GM13976 (cell line): Measurements from ENCODE around the gene KIAA0586.

Experiments
- DNase-seq: peaks from one replicate; pipeline ENCODE4 v3.0.0; 2012; ENCODE audit warnings: low spot score
- CTCF ChIP-seq: IDR thresholded peaks from 2 replicates; pipeline ENCODE4 v1.5.1; 2012; ENCODE audit warnings: borderline replicate concordance, mild to moderate bottlenecking; ENCODE audit not compliant: insufficient read depth; ENCODE audit errors: extremely low read depth, missing control alignments, control extremely low read depth
- in situ Hi-C: fragments of 300-500 bp; cut with MboI; formaldehyde crosslinking; loops from one replicate; pipeline ENCODE4 v1.12.0; 2022; ENCODE audit warnings: low sequenced_read_pairs, mixed read lengths, inconsistent platforms; ENCODE audit not compliant: unreplicated experiment

Gene KIAA0586

GRCh38 chr14:58427281-58428117, at the start of gene KIAA0586, which contains the start of gene TIMM9:
Gene KIAA0586, plus strand, starts transcription at chr14:58427719. Its CDS starts 546 bp downstream, at chr14:58428265.
Gene TIMM9, minus strand, starts transcription at chr14:58427531. Its CDS starts 15,586 bp downstream, at chr14:58411945.
- in situ Hi-C loops: no loop called here
- peak; percentile 90 for DNase-seq

GRCh38 chr14:58390830-58391229, 36.7 kb upstream of the KIAA0586 start:
- no peak for TF ChIP-seq CTCF
- in situ Hi-C loops: no loop called here

More at GRCh38 chr14:58427281-58428117, at the start of gene KIAA0586, which contains the start of gene TIMM9:
- TF ChIP-seq CTCF: no peak

GRCh38 chr14:58395562-58395811, 32.0 kb upstream of the KIAA0586 start:
- in situ Hi-C loops: no loop called here
- no peak for DNase-seq
- no peak for TF ChIP-seq CTCF

More at GRCh38 chr14:58390830-58391229, 36.7 kb upstream of the KIAA0586 start:
- DNase-seq: no peak

GRCh38 chr14:58395812-58396788, 31.4 kb upstream of the KIAA0586 start, which contains the start of gene TOMM20L:
Gene TOMM20L, plus strand, starts transcription at chr14:58395930. Its CDS starts 28 bp downstream, at chr14:58395958.
- peak; percentile 87 for TF ChIP-seq CTCF
- DNase-seq: peak; percentile 92
- in situ Hi-C loops: no loop called here

- no peak for DNase-seq
- TF ChIP-seq CTCF: no peak
- in situ Hi-C loops: no loop called here
Measured at GRCh38 chr14:58397156-58397555, 30.4 kb upstream of the KIAA0586 start.

GRCh38 chr14:58398495-58398894, 29.0 kb upstream of the KIAA0586 start:
- in situ Hi-C loops: no loop called here
- no peak for TF ChIP-seq CTCF

More at GRCh38 chr14:58398495-58398894, 29.0 kb upstream of the KIAA0586 start:
- no peak for DNase-seq
